Loucy (cell line): ENCODE measurements around the gene SORT1.
"Not testable (repeated sequence)": the region's sequence is repeated elsewhere in the genome, so short reads cannot be mapped to it uniquely, and the experiment has no call there.

Experiments
- H2AFZ ChIP-seq: fragments of 200-600 bp; sonication (generic); 2 replicates; pipeline ENCODE4 v1.6.0; 2016; ENCODE audit warnings: antibody characterized with exemption, mild to moderate bottlenecking, low read length, moderate library complexity
- H3F3A ChIP-seq: fragments of 200-600 bp; 2 replicates; pipeline ENCODE4 v1.6.0; 2016; ENCODE audit warnings: antibody characterized with exemption, low read depth, mild to moderate bottlenecking
- H3K27me3 ChIP-seq: fragments of 200-600 bp; sonication (generic); 2 replicates; pipeline ENCODE4 v1.6.1; 2014; ENCODE audit warnings: low read length, mild to moderate bottlenecking; ENCODE audit not compliant: insufficient read depth, poor library complexity, severe bottlenecking
- H3K36me3 ChIP-seq: fragments of 200-600 bp; sonication (generic); 2 replicates; pipeline ENCODE4 v1.6.1; 2016; ENCODE audit warnings: low read length; ENCODE audit not compliant: insufficient read depth
- H3K4me1 ChIP-seq: fragments of 200-600 bp; sonication (generic); 2 replicates; pipeline ENCODE4 v1.5.1; 2014; ENCODE audit warnings: low read length, mild to moderate bottlenecking; ENCODE audit not compliant: insufficient read depth, poor library complexity, severe bottlenecking
- H3K4me2 ChIP-seq: fragments of 200-600 bp; sonication (generic); 2 replicates; pipeline ENCODE4 v1.6.0; 2014; ENCODE audit warnings: antibody characterized with exemption, low read length, low read depth, mild to moderate bottlenecking; ENCODE audit not compliant: poor library complexity, severe bottlenecking
- H3K4me3 ChIP-seq: fragments of 200-600 bp; sonication (generic); 2 replicates; pipeline ENCODE4 v1.5.1; 2014; ENCODE audit warnings: low read length, mild to moderate bottlenecking, mixed read lengths; ENCODE audit not compliant: poor library complexity, severe bottlenecking
- H3K79me2 ChIP-seq: fragments of 200-600 bp; sonication (generic); 2 replicates; pipeline ENCODE4 v1.6.1; 2014; ENCODE audit warnings: low read length; ENCODE audit not compliant: insufficient read depth
- H3K9ac ChIP-seq: fragments of 200-600 bp; sonication (generic); 2 replicates; pipeline ENCODE4 v1.6.0; 2014; ENCODE audit warnings: mild to moderate bottlenecking, low read depth, low read length, moderate library complexity; ENCODE audit not compliant: poor library complexity, severe bottlenecking
- H3K9me2 ChIP-seq: fragments of 200-600 bp; sonication (generic); replicated peaks from 2 replicates; pipeline ENCODE4 v1.6.1; 2016; ENCODE audit warnings: low read depth, low read length, mixed read lengths
- H3K9me3 ChIP-seq: fragments of 200-600 bp; sonication (generic); 2 replicates; pipeline ENCODE4 v1.6.1; 2014; ENCODE audit warnings: mild to moderate bottlenecking, antibody characterized with exemption, low read length, low read depth; ENCODE audit not compliant: insufficient read depth
- H4K20me1 ChIP-seq: fragments of 200-600 bp; sonication (generic); 2 replicates; pipeline ENCODE4 v1.6.0; 2014; ENCODE audit warnings: antibody characterized with exemption, low read length, mild to moderate bottlenecking; ENCODE audit not compliant: insufficient read depth, poor library complexity, severe bottlenecking
- EZH2phosphoT487 ChIP-seq: fragments of 200-600 bp; IDR thresholded peaks from 2 replicates; pipeline ENCODE4 v1.6.1; 2018; ENCODE audit warnings: antibody characterized with exemption, mild to moderate bottlenecking, moderate library complexity, borderline replicate concordance
- TF ChIP-seq, protein P1 (sequence below): fragments of 200-600 bp; sonication (generic); conservative IDR thresholded peaks from 2 replicates; pipeline ENCODE4 v1.5.1; 2014; ENCODE audit warnings: mild to moderate bottlenecking, antibody characterized with exemption, low read length

The SORT1 gene

GRCh38 chr1:109397581-109398342 is at the start of gene SORT1:
Gene SORT1, minus strand, starts transcription at chr1:109397918. Its CDS starts 26 bp downstream, at chr1:109397892.
- H3K4me1 ChIP-seq: peaks cover 38% of the 10 kb centered on the region
- H3K4me3 ChIP-seq: peak within 1 kb of the TSS; percentile 83
- H3K9ac ChIP-seq: peak within 1 kb of the TSS; percentile 73
- H3K4me2 ChIP-seq: peak within 1 kb of the TSS; percentile 92
- H3K9me3 ChIP-seq: no peaks in the 10 kb centered on the region
- H2AFZ ChIP-seq: peak within 1 kb of the TSS; percentile 94
- no peak for TF ChIP-seq EZH2phosphoT487
- TF ChIP-seq, protein P1, sequence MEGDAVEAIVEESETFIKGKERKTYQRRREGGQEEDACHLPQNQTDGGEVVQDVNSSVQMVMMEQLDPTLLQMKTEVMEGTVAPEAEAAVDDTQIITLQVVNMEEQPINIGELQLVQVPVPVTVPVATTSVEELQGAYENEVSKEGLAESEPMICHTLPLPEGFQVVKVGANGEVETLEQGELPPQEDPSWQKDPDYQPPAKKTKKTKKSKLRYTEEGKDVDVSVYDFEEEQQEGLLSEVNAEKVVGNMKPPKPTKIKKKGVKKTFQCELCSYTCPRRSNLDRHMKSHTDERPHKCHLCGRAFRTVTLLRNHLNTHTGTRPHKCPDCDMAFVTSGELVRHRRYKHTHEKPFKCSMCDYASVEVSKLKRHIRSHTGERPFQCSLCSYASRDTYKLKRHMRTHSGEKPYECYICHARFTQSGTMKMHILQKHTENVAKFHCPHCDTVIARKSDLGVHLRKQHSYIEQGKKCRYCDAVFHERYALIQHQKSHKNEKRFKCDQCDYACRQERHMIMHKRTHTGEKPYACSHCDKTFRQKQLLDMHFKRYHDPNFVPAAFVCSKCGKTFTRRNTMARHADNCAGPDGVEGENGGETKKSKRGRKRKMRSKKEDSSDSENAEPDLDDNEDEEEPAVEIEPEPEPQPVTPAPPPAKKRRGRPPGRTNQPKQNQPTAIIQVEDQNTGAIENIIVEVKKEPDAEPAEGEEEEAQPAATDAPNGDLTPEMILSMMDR: peak; percentile 24
- H3K36me3 ChIP-seq: peaks cover 22% of the 10 kb centered on the region; the same call in 1 of the 2 replicates
- H3F3A ChIP-seq: no peaks in the 10 kb centered on the region; the same call in 1 of the 2 replicates
- peaks cover 13% of the 10 kb centered on the region for H4K20me1 ChIP-seq
- H3K9me2 ChIP-seq: no peaks in the 10 kb centered on the region
- H3K79me2 ChIP-seq: peaks cover 36% of the 10 kb centered on the region
- H3K27me3 ChIP-seq: no peaks in the 10 kb centered on the region

- H3K9ac ChIP-seq, H3F3A ChIP-seq, H4K20me1 ChIP-seq, H3K9me3 ChIP-seq, H3K79me2 ChIP-seq, H3K4me2 ChIP-seq, H2AFZ ChIP-seq, H3K9me2 ChIP-seq, H3K36me3 ChIP-seq, H3K4me1 ChIP-seq, H3K4me3 ChIP-seq: not testable (repeated sequence)
- peaks cover 19% of the 10 kb centered on the region for H3K27me3 ChIP-seq
These were observed 48.4 kb upstream of the SORT1 start for GRCh38 chr1:109445949-109446695.

DNA sequence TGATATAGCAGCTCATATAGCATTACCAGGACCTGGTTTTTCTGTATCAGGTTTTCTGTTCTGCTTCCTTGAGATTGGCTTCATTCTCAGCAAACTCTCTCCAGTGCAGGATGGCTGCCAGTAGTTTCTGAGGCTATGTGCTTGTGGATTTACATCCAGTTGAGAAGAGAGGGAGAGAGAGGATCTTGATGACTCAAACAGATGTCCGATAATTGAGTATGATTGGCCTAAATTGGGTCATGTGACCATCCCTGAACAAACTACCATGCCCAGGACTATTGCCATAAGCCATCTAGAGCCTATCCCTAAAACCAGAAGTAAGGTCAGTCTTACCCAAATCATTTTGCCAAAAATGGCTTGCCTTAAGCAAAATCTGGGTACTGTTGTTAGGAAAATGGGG is 46.6 kb upstream of the SORT1 start:
- TF ChIP-seq, protein P1: no peak
- no peak for TF ChIP-seq EZH2phosphoT487
- no peaks in the 10 kb centered on the region for H3F3A ChIP-seq
- no peaks in the 10 kb centered on the region for H4K20me1 ChIP-seq
- no peaks in the 10 kb centered on the region for H3K9me3 ChIP-seq
- H3K36me3 ChIP-seq: no peaks in the 10 kb centered on the region
- no peaks in the 10 kb centered on the region for H3K4me1 ChIP-seq
- H2AFZ ChIP-seq: no peak overlapping the region
- no peaks in the 10 kb centered on the region for H3K9me2 ChIP-seq
- H3K9ac ChIP-seq: no peak overlapping the region
- no peak overlapping the region for H3K4me2 ChIP-seq
- H3K79me2 ChIP-seq: no peaks in the 10 kb centered on the region
- peaks cover 19% of the 10 kb centered on the region for H3K27me3 ChIP-seq
- no peak overlapping the region for H3K4me3 ChIP-seq
